Astrocyte (in vitro differentiated cells and primary cell): ENCODE results near the gene NPL. TPM values are rescaled to one million over a fixed set of nuclear protein-coding genes. Genes with fewer than 3 reads are reported as not detected.

Experiments
- DNase-seq: peaks from one replicate; pipeline ENCODE4 v3.0.0-alpha.2; 2010; ENCODE audit warnings: low read depth
- FAIRE-seq: peaks from 2 replicates; lab custom pipeline; 2011; peaks lifted over from hg19 to GRCh38; lab: Jason Lieb, UNC
- H2AFZ ChIP-seq: 2 replicates; pipeline ENCODE4 v1.6.0; 2012; ENCODE audit warnings: low read depth, low read length, inconsistent platforms
- H3K27ac ChIP-seq: 2 replicates; pipeline ENCODE4 v1.5.1; 2011; ENCODE audit warnings: low read depth, low read length, inconsistent platforms
- H3K27me3 ChIP-seq: 2 replicates; pipeline ENCODE4 v1.6.0; 2011; ENCODE audit warnings: low read length, inconsistent platforms; ENCODE audit not compliant: insufficient read depth
- H3K36me3 ChIP-seq: 2 replicates; pipeline ENCODE4 v1.5.1; 2011; ENCODE audit warnings: low read length, inconsistent platforms; ENCODE audit not compliant: insufficient read depth
- H3K4me1 ChIP-seq: 2 replicates; pipeline ENCODE4 v1.5.1; 2011; ENCODE audit warnings: low read length, inconsistent platforms; ENCODE audit not compliant: insufficient read depth
- H3K4me2 ChIP-seq: 2 replicates; pipeline ENCODE4 v1.6.0; 2012; ENCODE audit warnings: low read length, inconsistent platforms
- H3K4me3 ChIP-seq: 2 replicates; pipeline ENCODE4 v1.5.1; 2011; ENCODE audit warnings: low read depth, mild to moderate bottlenecking, low read length, inconsistent platforms; ENCODE audit not compliant: insufficient read depth
- H3K79me2 ChIP-seq: 2 replicates; pipeline ENCODE4 v1.6.0; 2012; ENCODE audit warnings: mild to moderate bottlenecking, low read length, inconsistent platforms; ENCODE audit not compliant: insufficient read depth
- H3K9ac ChIP-seq: 2 replicates; pipeline ENCODE4 v1.6.0; 2012; ENCODE audit warnings: mild to moderate bottlenecking, low read length, inconsistent platforms
- H3K9me3 ChIP-seq: 2 replicates; pipeline ENCODE4 v1.5.1; 2012; ENCODE audit warnings: low read depth, mild to moderate bottlenecking, low read length, inconsistent platforms; ENCODE audit not compliant: insufficient read depth
- H4K20me1 ChIP-seq: 2 replicates; pipeline ENCODE4 v1.6.0; 2012; ENCODE audit warnings: low read length, inconsistent platforms; ENCODE audit not compliant: insufficient read depth
- H3K27ac Mint-ChIP-seq: one replicate; pipeline ENCODE4 v1.8.0; 2021; ENCODE audit warnings: mild to moderate bottlenecking, mixed read lengths; ENCODE audit not compliant: unreplicated experiment
- H3K27me3 Mint-ChIP-seq: one replicate; pipeline ENCODE4 v1.8.0; 2021; ENCODE audit warnings: low read depth, mixed read lengths; ENCODE audit not compliant: unreplicated experiment
- H3K36me3 Mint-ChIP-seq: one replicate; pipeline ENCODE4 v1.8.0; 2021; ENCODE audit warnings: low read depth, mixed read lengths; ENCODE audit not compliant: unreplicated experiment
- H3K4me1 Mint-ChIP-seq: one replicate; pipeline ENCODE4 v1.8.0; 2021; ENCODE audit warnings: low read depth, mixed read lengths; ENCODE audit not compliant: unreplicated experiment
- H3K4me3 Mint-ChIP-seq: one replicate; pipeline ENCODE4 v1.8.0; 2021; ENCODE audit warnings: mild to moderate bottlenecking, moderate library complexity, mixed read lengths; ENCODE audit not compliant: unreplicated experiment
- H3K9me3 Mint-ChIP-seq: one replicate; pipeline ENCODE4 v1.8.0; 2021; ENCODE audit warnings: mild to moderate bottlenecking, mixed read lengths; ENCODE audit not compliant: unreplicated experiment
- EZH2 ChIP-seq: IDR thresholded peaks from 2 replicates; pipeline ENCODE4 v1.6.1; 2012; ENCODE audit warnings: mild to moderate bottlenecking, low read length, inconsistent platforms; ENCODE audit not compliant: insufficient read depth
- total RNA-seq: library from RNA; stranded (reverse); gene quantifications from 2 replicates; pipeline ENCODE4 v1.2.1, GENCODE V29; 2021
- TF ChIP-seq, protein P1 (sequence below): IDR thresholded peaks from 2 replicates; pipeline ENCODE4 v1.5.1; 2011; ENCODE audit warnings: low read depth, mild to moderate bottlenecking, inconsistent platforms, low read length, moderate library complexity; ENCODE audit not compliant: insufficient read depth

The NPL gene
- total RNA-seq, 1 donor from 2014 or later = 3.3 TPM

DNA sequence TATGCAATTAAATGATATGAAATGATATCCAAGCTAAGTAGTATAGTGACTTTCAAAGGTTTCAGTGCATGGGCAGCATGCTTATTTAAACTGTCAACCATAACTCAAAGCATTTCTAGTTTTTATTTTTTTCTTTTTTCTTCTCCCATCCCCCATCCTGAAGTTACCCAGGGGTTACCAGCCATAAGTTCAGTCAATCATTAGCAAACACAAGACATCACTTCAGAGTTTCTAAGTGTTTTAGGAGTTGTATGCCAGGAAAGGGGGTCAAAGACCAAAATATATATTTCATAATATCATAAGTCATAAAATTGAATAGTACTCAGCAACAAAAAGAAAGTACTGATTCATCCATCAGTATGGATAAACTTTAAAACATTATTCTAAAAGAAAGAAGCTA is 78.3 kb downstream of the NPL start:
- H3K27ac Mint-ChIP-seq = no peak overlapping the region
- TF ChIP-seq EZH2 = no peak
- TF ChIP-seq, protein P1, sequence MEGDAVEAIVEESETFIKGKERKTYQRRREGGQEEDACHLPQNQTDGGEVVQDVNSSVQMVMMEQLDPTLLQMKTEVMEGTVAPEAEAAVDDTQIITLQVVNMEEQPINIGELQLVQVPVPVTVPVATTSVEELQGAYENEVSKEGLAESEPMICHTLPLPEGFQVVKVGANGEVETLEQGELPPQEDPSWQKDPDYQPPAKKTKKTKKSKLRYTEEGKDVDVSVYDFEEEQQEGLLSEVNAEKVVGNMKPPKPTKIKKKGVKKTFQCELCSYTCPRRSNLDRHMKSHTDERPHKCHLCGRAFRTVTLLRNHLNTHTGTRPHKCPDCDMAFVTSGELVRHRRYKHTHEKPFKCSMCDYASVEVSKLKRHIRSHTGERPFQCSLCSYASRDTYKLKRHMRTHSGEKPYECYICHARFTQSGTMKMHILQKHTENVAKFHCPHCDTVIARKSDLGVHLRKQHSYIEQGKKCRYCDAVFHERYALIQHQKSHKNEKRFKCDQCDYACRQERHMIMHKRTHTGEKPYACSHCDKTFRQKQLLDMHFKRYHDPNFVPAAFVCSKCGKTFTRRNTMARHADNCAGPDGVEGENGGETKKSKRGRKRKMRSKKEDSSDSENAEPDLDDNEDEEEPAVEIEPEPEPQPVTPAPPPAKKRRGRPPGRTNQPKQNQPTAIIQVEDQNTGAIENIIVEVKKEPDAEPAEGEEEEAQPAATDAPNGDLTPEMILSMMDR = no peak

DNA sequence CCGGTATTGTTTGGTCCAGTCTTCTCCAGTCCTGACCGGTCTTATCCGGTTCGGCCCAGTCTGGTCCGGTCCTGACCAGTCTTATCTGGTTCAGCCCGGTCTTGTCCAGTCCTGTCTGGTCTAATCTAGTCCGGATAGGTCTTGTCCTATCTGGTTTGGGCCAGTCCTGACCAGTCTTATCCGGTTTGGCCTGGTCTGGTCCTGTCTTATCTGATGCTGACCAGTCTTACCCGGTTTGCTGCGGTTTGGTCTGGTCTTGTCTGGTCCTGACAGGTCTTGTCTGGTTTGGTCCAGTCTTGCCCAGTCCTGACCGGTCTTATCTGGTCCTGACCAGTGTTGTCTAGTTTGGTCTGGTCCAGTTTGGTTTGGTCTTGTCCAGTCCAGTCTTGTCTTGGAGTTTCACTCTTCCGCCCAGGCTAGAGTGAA is 79.7 kb downstream of the NPL start:
- H3K27ac Mint-ChIP-seq = peak overlapping the region; percentile 66
- Histone ChIP-seq H3K4me3 (no peak overlapping the region), H3K27me3 (no peaks in the 10 kb centered on the region), H3K4me1 (no peaks in the 10 kb centered on the region), H3K9me3 (no peaks in the 10 kb centered on the region), H3K79me2 (peaks cover 42% of the 10 kb centered on the region), H2AFZ (no peak overlapping the region), H4K20me1 (peaks cover 41% of the 10 kb centered on the region), H3K9ac (no peak overlapping the region), H3K27ac (no peak overlapping the region), H3K4me2 (no peak overlapping the region), H3K36me3 (peaks cover 85% of the 10 kb centered on the region)
- no peak for DNase-seq
- TF ChIP-seq EZH2 = no peak
- TF ChIP-seq, protein P1 = no peak
- H3K4me1 Mint-ChIP-seq = no peaks in the 10 kb centered on the region
- no peak for FAIRE-seq
- no peak overlapping the region for H3K4me3 Mint-ChIP-seq
- H3K9me3 Mint-ChIP-seq = no peaks in the 10 kb centered on the region
- H3K36me3 Mint-ChIP-seq = peaks cover 21% of the 10 kb centered on the region
- no peaks in the 10 kb centered on the region for H3K27me3 Mint-ChIP-seq

More for the DNA sequence above, 78.3 kb downstream of the NPL start:
- no peak overlapping the region for H3K9ac ChIP-seq
- Mint-ChIP-seq H3K27me3 (no peaks in the 10 kb centered on the region), H3K4me1 (no peaks in the 10 kb centered on the region), H3K36me3 (peaks cover 20% of the 10 kb centered on the region), H3K4me3 (no peak overlapping the region), H3K9me3 (no peaks in the 10 kb centered on the region)
- H3K4me1 ChIP-seq = no peaks in the 10 kb centered on the region
- H3K27me3 ChIP-seq = no peaks in the 10 kb centered on the region
- H3K79me2 ChIP-seq = peaks cover 46% of the 10 kb centered on the region
- H3K4me2 ChIP-seq = no peak overlapping the region
- no peak overlapping the region for H3K4me3 ChIP-seq
- DNase-seq (no peak), FAIRE-seq (no peak)
- peaks cover 83% of the 10 kb centered on the region for H3K36me3 ChIP-seq
- peaks cover 36% of the 10 kb centered on the region for H4K20me1 ChIP-seq
- H3K27ac ChIP-seq = no peak overlapping the region
- no peaks in the 10 kb centered on the region for H3K9me3 ChIP-seq
- H2AFZ ChIP-seq = no peak overlapping the region

GRCh38 chr1:182872881-182873280 is 83.3 kb downstream of the NPL start:
- Histone ChIP-seq H3K4me3 (no peak overlapping the region), H3K9ac (no peak overlapping the region), H3K36me3 (peaks cover 91% of the 10 kb centered on the region), H3K9me3 (no peaks in the 10 kb centered on the region), H3K27ac (no peak overlapping the region), H3K79me2 (peaks cover 32% of the 10 kb centered on the region), H2AFZ (no peak overlapping the region), H3K27me3 (no peaks in the 10 kb centered on the region), H4K20me1 (peaks cover 30% of the 10 kb centered on the region), H3K4me1 (no peaks in the 10 kb centered on the region), H3K4me2 (no peak overlapping the region)
- H3K27me3 Mint-ChIP-seq = no peaks in the 10 kb centered on the region
- H3K9me3 Mint-ChIP-seq = no peaks in the 10 kb centered on the region
- no peaks in the 10 kb centered on the region for H3K4me1 Mint-ChIP-seq
- FAIRE-seq (no peak), DNase-seq (no peak)
- H3K27ac Mint-ChIP-seq = no peak overlapping the region
- H3K4me3 Mint-ChIP-seq = no peak overlapping the region
- TF ChIP-seq, protein P1 = no peak
- no peak for TF ChIP-seq EZH2
- peaks cover 17% of the 10 kb centered on the region for H3K36me3 Mint-ChIP-seq
